A673 (cell line): Measurements from ENCODE around the gene TPD52L1. TPM values are rescaled to one million over a fixed set of nuclear protein-coding genes. Genes with fewer than 3 reads are reported as not detected.
"Not testable (repeated sequence)": the region's sequence is repeated elsewhere in the genome, so short reads cannot be mapped to it uniquely, and the experiment has no call there.

ENCODE experiments used
- BruUV-seq: library from RNA; stranded (reverse); fragments of 400-500 nt; replicated peaks from 2 replicates; lab custom pipeline; 2021; lab: Mats Ljungman, UMichigan
- CTCF ChIA-PET: fragments of 300-600 bp; sonication (Branson Sonifier 250); formaldehyde crosslinking; loops from one replicate; lab custom pipeline; 2022; ENCODE audit warnings: antibody characterized with exemption; lab: Charles Lee
- POLR2A ChIA-PET: fragments of 300-600 bp; sonication (Branson Sonifier 250); formaldehyde crosslinking; loops from one replicate; lab custom pipeline; 2022; ENCODE audit warnings: antibody characterized with exemption; ENCODE audit not compliant: low non-redundant PET; lab: Charles Lee
- DNase-seq: peaks from one replicate; pipeline ENCODE4 v3.0.0-alpha.2; 2015; ENCODE audit warnings: low spot score
- H3K27ac ChIP-seq: fragments of 200-600 bp; sonication (generic); 2 replicates; pipeline ENCODE4 v1.5.1; 2016; ENCODE audit warnings: mixed run types, low read depth, mild to moderate bottlenecking, mixed read lengths, antibody characterized with exemption, low read length; ENCODE audit not compliant: poor library complexity, severe bottlenecking
- H3K27me3 ChIP-seq: fragments of 200-600 bp; sonication (generic); replicated peaks from 2 replicates; pipeline ENCODE4 v1.6.1; 2017; ENCODE audit warnings: mixed run types, low read depth, mild to moderate bottlenecking, mixed read lengths, antibody characterized with exemption, low read length; ENCODE audit not compliant: insufficient read depth, poor library complexity
- H3K36me3 ChIP-seq: fragments of 200-600 bp; sonication (generic); 2 replicates; pipeline ENCODE4 v1.6.1; 2016; ENCODE audit warnings: mixed run types, mild to moderate bottlenecking, mixed read lengths, antibody characterized with exemption, low read length; ENCODE audit not compliant: insufficient read depth, poor library complexity, severe bottlenecking
- H3K4me1 ChIP-seq: fragments of 200-600 bp; sonication (generic); 2 replicates; pipeline ENCODE4 v1.6.1; 2017; ENCODE audit warnings: mixed run types, mild to moderate bottlenecking, mixed read lengths, antibody characterized with exemption, low read length; ENCODE audit not compliant: insufficient read depth, poor library complexity, severe bottlenecking
- H3K4me3 ChIP-seq: fragments of 200-600 bp; sonication (generic); 2 replicates; pipeline ENCODE4 v1.5.1; 2016; ENCODE audit warnings: low read depth, mixed run types, mild to moderate bottlenecking, mixed read lengths, low read length; ENCODE audit not compliant: poor library complexity, severe bottlenecking
- H3K9me3 ChIP-seq: fragments of 200-600 bp; sonication (generic); 2 replicates; pipeline ENCODE4 v1.6.1; 2016; ENCODE audit warnings: mixed run types, low read depth, mild to moderate bottlenecking, mixed read lengths, antibody characterized with exemption, low read length; ENCODE audit not compliant: poor library complexity, severe bottlenecking
- EZH2 ChIP-seq: fragments of 200-600 bp; sonication (generic); IDR thresholded peaks from 2 replicates; pipeline ENCODE4 v1.6.1; 2017; ENCODE audit warnings: borderline replicate concordance, low read depth, mild to moderate bottlenecking, mixed read lengths, antibody characterized with exemption, low read length; ENCODE audit not compliant: poor library complexity, severe bottlenecking
- intact Hi-C: fragments of 100-400 bp; cut with micrococcal nuclease; formaldehyde crosslinking; loops from one replicate; pipeline ENCODE4 v1.10.0; 2022; ENCODE audit not compliant: unreplicated experiment
- total RNA-seq: library from RNA; stranded (reverse); gene quantifications from 2 replicates; pipeline ENCODE4 v1.2.3, GENCODE V29; 2021
- TF ChIP-seq, protein P1 (sequence below): fragments of 300-800, 200-600 bp; sonication (generic); conservative IDR thresholded peaks from 2 replicates; pipeline ENCODE4 v1.5.1; 2017; ENCODE audit warnings: low read depth, mild to moderate bottlenecking, antibody characterized with exemption, low read length, moderate library complexity, mixed read lengths

TPD52L1 gene
- total RNA-seq, 1 experiment from 2014 or later = 2.0 TPM

DNA sequence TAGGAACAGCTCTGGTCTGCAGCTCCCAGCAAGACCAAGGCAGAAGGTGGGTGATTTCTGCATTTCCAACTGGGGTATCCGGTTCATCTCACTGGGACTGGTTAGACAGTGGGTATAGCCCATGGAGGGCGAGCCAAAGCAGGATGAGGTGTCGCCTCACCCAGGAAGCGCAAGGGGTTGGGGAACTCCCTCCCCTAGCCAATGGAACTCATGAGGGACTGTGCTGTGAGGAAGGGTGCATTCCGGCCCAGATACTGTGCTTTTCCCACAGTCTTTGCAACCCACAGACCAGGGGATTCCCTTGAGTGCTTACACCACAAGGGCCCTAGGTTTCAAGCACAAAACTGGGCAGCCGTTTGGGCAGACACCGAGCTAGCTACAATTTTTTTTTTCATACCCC is 126.4 kb downstream of the TPD52L1 start:
- intact Hi-C loops = no loop called here
- Histone ChIP-seq H3K9me3 (no peaks in the 10 kb centered on the region), H3K27ac (no peak overlapping the region), H3K36me3 (peaks cover 21% of the 10 kb centered on the region), H3K27me3 (no peaks in the 10 kb centered on the region), H3K4me3 (no peak overlapping the region), H3K4me1 (no peaks in the 10 kb centered on the region)
- ChIA-PET POLR2A (no interaction called here), CTCF (no interaction called here)
- no peak for TF ChIP-seq EZH2
- TF ChIP-seq, protein P1, sequence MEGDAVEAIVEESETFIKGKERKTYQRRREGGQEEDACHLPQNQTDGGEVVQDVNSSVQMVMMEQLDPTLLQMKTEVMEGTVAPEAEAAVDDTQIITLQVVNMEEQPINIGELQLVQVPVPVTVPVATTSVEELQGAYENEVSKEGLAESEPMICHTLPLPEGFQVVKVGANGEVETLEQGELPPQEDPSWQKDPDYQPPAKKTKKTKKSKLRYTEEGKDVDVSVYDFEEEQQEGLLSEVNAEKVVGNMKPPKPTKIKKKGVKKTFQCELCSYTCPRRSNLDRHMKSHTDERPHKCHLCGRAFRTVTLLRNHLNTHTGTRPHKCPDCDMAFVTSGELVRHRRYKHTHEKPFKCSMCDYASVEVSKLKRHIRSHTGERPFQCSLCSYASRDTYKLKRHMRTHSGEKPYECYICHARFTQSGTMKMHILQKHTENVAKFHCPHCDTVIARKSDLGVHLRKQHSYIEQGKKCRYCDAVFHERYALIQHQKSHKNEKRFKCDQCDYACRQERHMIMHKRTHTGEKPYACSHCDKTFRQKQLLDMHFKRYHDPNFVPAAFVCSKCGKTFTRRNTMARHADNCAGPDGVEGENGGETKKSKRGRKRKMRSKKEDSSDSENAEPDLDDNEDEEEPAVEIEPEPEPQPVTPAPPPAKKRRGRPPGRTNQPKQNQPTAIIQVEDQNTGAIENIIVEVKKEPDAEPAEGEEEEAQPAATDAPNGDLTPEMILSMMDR = no peak
- DNase-seq = no peak
- no TSS peak for BruUV-seq

- peaks cover 17% of the 10 kb centered on the region for H3K36me3 ChIP-seq
- H3K27me3 ChIP-seq, DNase-seq, CTCF ChIA-PET, H3K27ac ChIP-seq, BruUV-seq, H3K4me3 ChIP-seq, H3K4me1 ChIP-seq, H3K9me3 ChIP-seq, POLR2A ChIA-PET, intact Hi-C loops: not testable (repeated sequence)
These were observed 126.9 kb downstream of the TPD52L1 start for GRCh38 chr6:125280370-125281035.

DNA sequence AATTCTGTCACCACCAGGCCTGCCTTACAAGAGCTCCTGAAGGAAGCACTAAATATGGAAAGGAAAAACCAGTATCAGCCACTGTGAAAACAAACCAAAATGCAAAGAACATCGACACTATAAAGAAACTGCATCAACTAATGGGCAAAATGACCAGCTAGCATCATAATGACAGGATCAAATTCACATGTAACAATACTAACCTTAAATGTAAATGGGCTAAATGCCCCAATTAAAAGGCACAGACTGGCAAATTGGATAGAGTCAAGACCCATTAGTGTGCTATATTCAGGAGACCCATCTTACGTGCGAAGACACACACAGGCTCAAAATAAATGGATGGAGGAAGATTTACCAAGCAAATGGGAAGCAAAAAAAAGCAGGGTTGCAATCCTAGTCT is 128.9 kb downstream of the TPD52L1 start:
- H3K36me3 ChIP-seq = peaks cover 24% of the 10 kb centered on the region
- DNase-seq, H3K4me3 ChIP-seq, H3K27ac ChIP-seq, BruUV-seq, POLR2A ChIA-PET, H3K27me3 ChIP-seq, H3K9me3 ChIP-seq, H3K4me1 ChIP-seq, CTCF ChIA-PET, intact Hi-C loops: not testable (repeated sequence)

GRCh38 chr6:125285353-125285752 is 131.8 kb downstream of the TPD52L1 start:
- Histone ChIP-seq H3K36me3 (peaks cover 29% of the 10 kb centered on the region), H3K27me3 (no peaks in the 10 kb centered on the region), H3K27ac (no peak overlapping the region), H3K4me1 (no peaks in the 10 kb centered on the region), H3K9me3 (peaks cover 9% of the 10 kb centered on the region), H3K4me3 (no peak overlapping the region)
- POLR2A ChIA-PET = no interaction called here
- no peak for DNase-seq
- intact Hi-C loops = no loop called here
- CTCF ChIA-PET = no interaction called here
- TF ChIP-seq, protein P1 = no peak
- no peak for TF ChIP-seq EZH2
- no TSS peak for BruUV-seq
